ENCODE measurements around the gene UBE2S. TPM values are rescaled to one million over a fixed set of nuclear protein-coding genes. Genes with fewer than 3 reads are reported as not detected.

UBE2S gene
- polyA plus RNA-seq, 1 donor from 2014 or later, result 119 TPM

DNA sequence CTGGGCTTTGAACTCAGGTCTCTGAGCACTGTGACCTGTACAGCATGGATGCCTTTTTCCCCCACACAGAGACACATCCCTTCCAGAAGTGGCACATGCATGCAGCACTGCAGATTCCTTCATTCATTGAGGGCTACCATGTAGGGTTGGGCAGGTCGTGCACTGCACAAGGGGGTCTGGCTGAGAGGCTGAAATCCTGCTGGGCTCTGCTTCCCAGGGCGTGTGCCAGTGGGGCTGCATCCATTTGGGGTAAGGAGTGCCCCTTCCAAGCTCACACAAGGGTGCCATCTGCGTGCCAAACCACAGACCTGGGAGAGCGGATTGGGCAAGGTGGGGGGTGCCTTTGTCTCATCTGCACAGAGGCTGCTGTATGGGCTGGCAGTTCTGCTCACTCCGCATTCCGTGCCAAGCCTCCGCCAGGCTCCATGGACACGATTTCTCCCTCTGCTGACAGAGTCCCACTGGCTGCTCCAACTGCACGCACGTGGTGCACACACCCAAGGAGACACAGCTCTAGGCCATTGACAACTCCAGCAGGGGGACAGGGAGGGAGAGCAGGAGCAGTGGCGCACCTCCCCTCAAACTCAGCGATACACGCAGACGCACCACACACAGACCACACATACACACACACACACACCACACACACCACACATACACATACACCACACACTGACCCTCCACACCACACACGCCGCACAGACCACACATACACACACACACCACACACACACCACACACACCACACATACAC, 40.0 kb upstream of the UBE2S start:
- Histone ChIP-seq H3K9me2 (ENCODE audit: insufficient read depth, low read length) (no peaks in the 10 kb centered on the region), H3K79me2 (replicated peaks; ENCODE audit: insufficient read depth, low read length) (no peaks in the 10 kb centered on the region), H3K9ac (ENCODE audit: low read length) (no peak overlapping the region), H2AFZ (ENCODE audit: low read depth, low read length) (no peak overlapping the region), H3K9me3 (ENCODE audit: low read length) (no peaks in the 10 kb centered on the region), H3F3A (ENCODE audit: insufficient read depth, low read length, poor library complexity, severe bottlenecking) (no peaks in the 10 kb centered on the region), H3K27me3 (ENCODE audit: insufficient read depth, low read depth, low read length) (peaks cover 32% of the 10 kb centered on the region), H3K4me2 (ENCODE audit: low read length) (no peak overlapping the region), H3K27ac (ENCODE audit: low read length) (no peak overlapping the region), H3K4me3 (ENCODE audit: low read length) (no peak overlapping the region), H4K20me1 (ENCODE audit: insufficient read depth) (no peaks in the 10 kb centered on the region), H3K36me3 (ENCODE audit: insufficient read depth, low read length) (no peaks in the 10 kb centered on the region)
- TF ChIP-seq, protein P1, sequence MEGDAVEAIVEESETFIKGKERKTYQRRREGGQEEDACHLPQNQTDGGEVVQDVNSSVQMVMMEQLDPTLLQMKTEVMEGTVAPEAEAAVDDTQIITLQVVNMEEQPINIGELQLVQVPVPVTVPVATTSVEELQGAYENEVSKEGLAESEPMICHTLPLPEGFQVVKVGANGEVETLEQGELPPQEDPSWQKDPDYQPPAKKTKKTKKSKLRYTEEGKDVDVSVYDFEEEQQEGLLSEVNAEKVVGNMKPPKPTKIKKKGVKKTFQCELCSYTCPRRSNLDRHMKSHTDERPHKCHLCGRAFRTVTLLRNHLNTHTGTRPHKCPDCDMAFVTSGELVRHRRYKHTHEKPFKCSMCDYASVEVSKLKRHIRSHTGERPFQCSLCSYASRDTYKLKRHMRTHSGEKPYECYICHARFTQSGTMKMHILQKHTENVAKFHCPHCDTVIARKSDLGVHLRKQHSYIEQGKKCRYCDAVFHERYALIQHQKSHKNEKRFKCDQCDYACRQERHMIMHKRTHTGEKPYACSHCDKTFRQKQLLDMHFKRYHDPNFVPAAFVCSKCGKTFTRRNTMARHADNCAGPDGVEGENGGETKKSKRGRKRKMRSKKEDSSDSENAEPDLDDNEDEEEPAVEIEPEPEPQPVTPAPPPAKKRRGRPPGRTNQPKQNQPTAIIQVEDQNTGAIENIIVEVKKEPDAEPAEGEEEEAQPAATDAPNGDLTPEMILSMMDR (IDR thresholded peaks at IDR 0.05; ENCODE audit: poor library complexity, severe bottlenecking), result no peak
- no peak for TF ChIP-seq MXI1 (conservative IDR thresholded peaks at IDR 0.05; ENCODE audit: poor library complexity, severe bottlenecking)
- TF ChIP-seq RAD21 (conservative IDR thresholded peaks at IDR 0.05), result no peak
- TF ChIP-seq EP300 (conservative IDR thresholded peaks at IDR 0.05; ENCODE audit: poor library complexity, severe bottlenecking), result no peak
- TF ChIP-seq, protein P2, sequence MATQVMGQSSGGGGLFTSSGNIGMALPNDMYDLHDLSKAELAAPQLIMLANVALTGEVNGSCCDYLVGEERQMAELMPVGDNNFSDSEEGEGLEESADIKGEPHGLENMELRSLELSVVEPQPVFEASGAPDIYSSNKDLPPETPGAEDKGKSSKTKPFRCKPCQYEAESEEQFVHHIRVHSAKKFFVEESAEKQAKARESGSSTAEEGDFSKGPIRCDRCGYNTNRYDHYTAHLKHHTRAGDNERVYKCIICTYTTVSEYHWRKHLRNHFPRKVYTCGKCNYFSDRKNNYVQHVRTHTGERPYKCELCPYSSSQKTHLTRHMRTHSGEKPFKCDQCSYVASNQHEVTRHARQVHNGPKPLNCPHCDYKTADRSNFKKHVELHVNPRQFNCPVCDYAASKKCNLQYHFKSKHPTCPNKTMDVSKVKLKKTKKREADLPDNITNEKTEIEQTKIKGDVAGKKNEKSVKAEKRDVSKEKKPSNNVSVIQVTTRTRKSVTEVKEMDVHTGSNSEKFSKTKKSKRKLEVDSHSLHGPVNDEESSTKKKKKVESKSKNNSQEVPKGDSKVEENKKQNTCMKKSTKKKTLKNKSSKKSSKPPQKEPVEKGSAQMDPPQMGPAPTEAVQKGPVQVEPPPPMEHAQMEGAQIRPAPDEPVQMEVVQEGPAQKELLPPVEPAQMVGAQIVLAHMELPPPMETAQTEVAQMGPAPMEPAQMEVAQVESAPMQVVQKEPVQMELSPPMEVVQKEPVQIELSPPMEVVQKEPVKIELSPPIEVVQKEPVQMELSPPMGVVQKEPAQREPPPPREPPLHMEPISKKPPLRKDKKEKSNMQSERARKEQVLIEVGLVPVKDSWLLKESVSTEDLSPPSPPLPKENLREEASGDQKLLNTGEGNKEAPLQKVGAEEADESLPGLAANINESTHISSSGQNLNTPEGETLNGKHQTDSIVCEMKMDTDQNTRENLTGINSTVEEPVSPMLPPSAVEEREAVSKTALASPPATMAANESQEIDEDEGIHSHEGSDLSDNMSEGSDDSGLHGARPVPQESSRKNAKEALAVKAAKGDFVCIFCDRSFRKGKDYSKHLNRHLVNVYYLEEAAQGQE (IDR thresholded peaks at IDR 0.05; ENCODE audit: borderline replicate concordance), result no peak
- no peak for TF ChIP-seq POLR2AphosphoS5 (IDR thresholded peaks at IDR 0.05)
- TF ChIP-seq SMC3 (conservative IDR thresholded peaks at IDR 0.05; ENCODE audit: poor library complexity), result no peak
- no peak for TF ChIP-seq TAF1 (IDR thresholded peaks at IDR 0.05; ENCODE audit: low read depth)
- TF ChIP-seq EZH2 (IDR thresholded peaks at IDR 0.05; ENCODE audit: borderline replicate concordance, insufficient read depth, low read length, poor library complexity, severe bottlenecking), result no peak

DNA sequence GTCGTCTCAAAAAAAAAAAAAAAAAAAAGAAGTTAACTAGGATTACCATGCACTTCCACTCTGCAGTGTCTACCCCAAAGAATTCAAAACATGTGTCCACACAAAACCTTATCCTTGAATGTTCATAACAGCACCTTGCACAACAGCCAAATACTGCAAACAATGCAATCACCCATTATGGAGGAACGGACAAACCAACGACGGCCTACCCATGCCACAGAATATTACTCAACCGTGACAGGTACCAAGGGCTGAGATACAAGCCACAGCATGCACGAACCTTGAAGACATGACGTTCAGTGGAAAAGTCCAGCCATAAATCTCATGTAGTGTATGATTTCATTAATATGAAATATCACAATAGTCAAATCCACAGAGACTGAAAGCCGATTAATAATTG, 38.5 kb upstream of the UBE2S start:
- H3F3A ChIP-seq (ENCODE audit: insufficient read depth, low read length, poor library complexity, severe bottlenecking), result no peaks in the 10 kb centered on the region
- no peaks in the 10 kb centered on the region for H3K9me2 ChIP-seq (ENCODE audit: insufficient read depth, low read length)
- no peaks in the 10 kb centered on the region for H3K79me2 ChIP-seq (replicated peaks; ENCODE audit: insufficient read depth, low read length)
- H3K36me3 ChIP-seq (ENCODE audit: insufficient read depth, low read length), result no peaks in the 10 kb centered on the region
- TF ChIP-seq MXI1 (conservative IDR thresholded peaks at IDR 0.05; ENCODE audit: poor library complexity, severe bottlenecking), result no peak
- TF ChIP-seq EP300 (conservative IDR thresholded peaks at IDR 0.05; ENCODE audit: poor library complexity, severe bottlenecking), result no peak
- TF ChIP-seq SMC3 (conservative IDR thresholded peaks at IDR 0.05; ENCODE audit: poor library complexity), result no peak
- no peak for TF ChIP-seq EZH2 (IDR thresholded peaks at IDR 0.05; ENCODE audit: borderline replicate concordance, insufficient read depth, low read length, poor library complexity, severe bottlenecking)
- TF ChIP-seq, protein P1 (IDR thresholded peaks at IDR 0.05; ENCODE audit: poor library complexity, severe bottlenecking), result no peak
- no peak for TF ChIP-seq RAD21 (conservative IDR thresholded peaks at IDR 0.05)
- TF ChIP-seq, protein P2 (IDR thresholded peaks at IDR 0.05; ENCODE audit: borderline replicate concordance), result no peak
- TF ChIP-seq TAF1 (IDR thresholded peaks at IDR 0.05; ENCODE audit: low read depth), result no peak
- TF ChIP-seq POLR2AphosphoS5 (IDR thresholded peaks at IDR 0.05), result no peak
- no peak overlapping the region for H3K27ac ChIP-seq (ENCODE audit: low read length)
- peaks cover 40% of the 10 kb centered on the region for H3K27me3 ChIP-seq (ENCODE audit: insufficient read depth, low read depth, low read length)
- H3K9ac ChIP-seq (ENCODE audit: low read length), result no peak overlapping the region
- peaks cover 6% of the 10 kb centered on the region for H4K20me1 ChIP-seq (ENCODE audit: insufficient read depth)
- H3K9me3 ChIP-seq (ENCODE audit: low read length), result no peaks in the 10 kb centered on the region
- H2AFZ ChIP-seq (ENCODE audit: low read depth, low read length), result no peak overlapping the region
- no peak overlapping the region for H3K4me2 ChIP-seq (ENCODE audit: low read length)
- no peak overlapping the region for H3K4me3 ChIP-seq (ENCODE audit: low read length)
